Measurements from ENCODE around the gene CELA3A.

CELA3A gene

GRCh38 chr1:22052115-22053016 lies 50.9 kb downstream of the CELA3A start, which contains the start of gene CDC42:
TSS of gene CDC42 (plus strand) at chr1:22052709. CDS start at chr1:22078479, 25,770 bp downstream.
- peak; percentile 97 for DNase-seq

DNA sequence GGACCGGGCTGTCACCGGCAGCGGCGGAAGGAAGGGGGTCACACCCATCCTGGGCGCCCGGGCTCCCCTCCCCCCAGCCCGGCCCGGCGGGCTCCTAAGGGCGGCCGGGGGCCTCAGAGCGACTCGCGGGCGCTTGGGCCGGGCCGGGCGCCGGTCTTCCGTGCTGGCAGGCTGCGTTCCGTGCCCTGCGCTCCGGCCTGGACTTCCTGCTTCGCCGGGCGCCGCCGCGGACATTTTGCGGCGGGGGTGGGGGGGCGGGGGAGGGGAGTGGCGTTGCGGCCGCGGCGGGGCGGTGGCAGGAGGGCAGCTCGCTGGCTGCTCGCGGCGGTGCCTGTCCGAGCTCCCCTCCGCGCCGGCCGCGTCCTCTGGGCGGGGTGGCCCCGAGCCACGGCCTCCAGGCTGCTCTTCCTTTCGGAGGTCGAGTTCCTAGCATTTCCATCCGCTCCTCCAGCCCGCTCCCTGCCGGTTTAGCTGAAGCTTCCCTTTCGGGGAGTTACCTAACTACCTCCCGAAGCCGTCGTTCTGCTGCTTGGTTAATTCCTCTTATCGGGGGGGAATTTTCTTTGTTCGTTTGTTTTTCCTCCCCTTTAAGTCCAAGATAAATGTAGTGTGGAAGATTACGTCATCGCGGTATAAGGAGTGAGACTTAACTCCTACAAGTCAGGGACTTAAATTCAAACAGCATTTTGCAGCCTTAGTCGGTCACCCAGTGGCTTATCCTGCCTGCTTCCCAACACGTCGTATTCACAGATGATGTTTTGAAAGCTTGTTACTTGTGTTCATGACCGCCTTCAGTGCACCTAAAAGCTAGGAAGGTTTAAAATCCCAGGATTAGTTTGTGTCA lies 51.8 kb downstream of the CELA3A start:
- peak; percentile 49 for DNase-seq

DNA sequence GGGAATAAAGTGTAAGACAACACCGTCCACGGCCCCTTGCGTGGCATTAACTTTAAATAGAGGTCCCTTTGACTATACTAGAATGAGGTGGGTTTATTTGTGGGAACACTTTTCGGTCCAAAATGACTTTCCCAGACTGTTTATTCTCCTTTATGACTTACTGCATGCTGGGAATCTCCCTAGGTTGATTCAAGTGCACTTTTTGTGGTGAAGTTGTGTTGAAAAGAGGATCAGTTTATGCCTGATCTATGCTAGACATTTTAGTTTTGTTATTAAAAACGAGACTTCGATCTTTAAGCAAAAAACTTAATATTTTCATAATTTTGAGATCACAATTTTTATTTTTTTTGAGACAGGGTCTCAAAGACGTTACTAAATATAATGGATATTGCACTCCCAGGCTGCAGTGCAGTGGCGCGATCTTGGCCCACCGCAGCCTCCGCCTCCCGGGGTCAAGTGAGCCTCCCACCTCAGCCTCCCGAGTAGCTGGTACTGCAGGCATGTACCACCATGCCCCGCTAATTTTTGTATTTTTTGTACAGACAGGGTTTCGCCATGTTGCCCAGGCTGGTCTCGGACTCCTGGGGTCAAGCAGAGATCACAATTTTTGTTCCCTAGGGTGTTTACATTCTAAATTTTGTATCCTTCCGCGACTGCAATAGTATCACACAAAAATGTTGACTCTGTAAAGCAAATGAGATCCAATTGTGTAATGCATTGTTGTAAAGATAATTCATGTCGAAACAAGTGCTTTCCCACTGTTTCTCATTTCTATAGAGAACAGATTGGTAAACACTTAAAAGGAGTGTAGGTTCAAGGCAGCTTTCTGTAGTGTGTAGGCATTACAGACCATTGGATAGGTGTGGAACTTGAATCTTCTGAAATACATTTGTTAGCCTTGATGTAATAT lies 52.7 kb downstream of the CELA3A start:
- no peak for DNase-seq

DNA sequence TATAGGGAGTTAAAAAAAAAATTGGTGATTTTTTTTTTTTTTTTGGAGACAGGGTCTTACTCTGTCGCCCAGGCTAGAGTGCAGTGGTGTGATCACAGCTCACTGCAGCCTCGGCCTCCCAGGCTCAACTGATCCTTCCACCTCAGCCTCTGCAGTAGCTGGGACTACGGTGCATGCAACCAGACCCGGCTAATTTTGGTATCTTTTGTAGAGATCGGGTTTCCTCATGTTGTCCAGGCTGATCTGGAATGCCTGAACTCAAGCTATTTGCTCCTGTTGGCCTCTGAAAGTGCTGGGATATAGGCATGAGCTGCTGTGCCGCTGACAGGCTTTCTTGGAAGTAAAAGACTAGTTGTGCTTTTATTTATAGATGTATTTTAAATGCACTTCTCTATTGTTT lies 54.0 kb downstream of the CELA3A start:
- no peak for DNase-seq

GRCh38 chr1:22056043-22056442 lies 54.6 kb downstream of the CELA3A start:
- no peak for DNase-seq

DNA sequence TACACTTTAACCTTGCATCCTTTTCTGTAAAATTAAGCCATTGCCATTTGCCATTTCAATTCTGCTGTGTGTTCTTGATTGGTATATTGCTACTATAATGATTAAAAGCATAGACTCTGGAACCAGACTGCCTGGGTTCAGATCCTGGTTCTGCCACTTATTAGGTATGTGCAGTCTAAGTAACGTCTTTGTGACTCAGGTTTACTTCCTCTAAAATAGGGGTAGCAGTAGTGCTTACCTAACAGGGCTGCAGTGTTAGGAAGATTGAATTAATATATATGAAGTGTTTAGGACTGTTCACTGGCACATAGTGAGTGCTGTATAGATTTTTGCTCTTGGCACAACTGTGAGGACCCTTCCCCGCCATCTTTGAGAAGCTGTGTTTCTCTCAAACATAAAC lies 55.5 kb downstream of the CELA3A start:
- DNase-seq: no peak

DNA sequence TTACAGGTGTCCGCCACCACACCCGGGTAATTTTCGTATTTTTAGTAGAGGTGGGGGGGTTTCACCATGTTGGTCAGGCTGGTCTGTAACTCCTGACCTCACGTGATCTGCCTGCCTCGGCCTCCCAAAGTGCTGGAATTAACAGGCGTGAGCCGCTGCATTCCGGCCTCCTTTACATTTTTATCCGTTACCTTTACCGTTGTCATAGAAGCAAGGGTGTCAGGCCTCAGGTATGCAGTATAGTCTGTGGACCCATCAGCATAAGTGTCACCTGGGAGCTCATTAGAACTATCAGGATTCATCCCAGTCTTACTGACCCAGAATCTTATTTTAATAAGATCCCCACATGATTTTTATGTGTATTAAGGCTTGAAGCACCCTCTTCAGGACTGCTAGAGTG lies 56.4 kb downstream of the CELA3A start:
- DNase-seq: no peak
